ENCODE results near the gene TTC19. TPM values are rescaled to one million over a fixed set of nuclear protein-coding genes. Genes with fewer than 3 reads are reported as not detected.

TTC19 gene
- polyA plus RNA-seq, 1 donor (not counting 4 experiments of a cell fraction or from before 2014, with no cell fraction given): 14.3 TPM

DNA sequence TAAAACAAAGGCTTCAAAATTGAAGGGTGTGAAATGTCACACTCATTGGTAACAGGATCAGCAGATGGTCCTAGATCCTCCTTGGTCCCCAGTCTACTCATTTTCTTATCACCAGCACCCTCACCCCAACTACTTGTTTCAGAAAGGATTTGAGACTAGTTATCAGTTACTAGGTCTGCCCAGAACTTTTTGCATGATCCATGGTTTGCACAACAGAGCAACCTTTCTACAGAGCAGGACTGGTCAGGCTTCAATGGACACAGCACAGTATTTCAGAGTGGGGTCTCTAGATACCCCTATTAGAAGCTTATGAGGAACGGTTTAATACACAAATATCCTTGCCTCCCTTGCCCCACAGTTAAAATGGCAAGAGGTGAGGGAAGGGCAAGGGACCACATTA is 25.6 kb downstream of the TTC19 start:
- Histone ChIP-seq H3K4me1 (ENCODE audit: control insufficient read depth, extremely low read depth, insufficient read depth, low read length) (peaks cover 22% of the 10 kb centered on the region), H3K9me3 (ENCODE audit: control insufficient read depth, low read depth, low read length) (no peaks in the 10 kb centered on the region), H4K20me1 (ENCODE audit: control insufficient read depth, extremely low read depth, insufficient read depth, low read length) (no peaks in the 10 kb centered on the region), H3K27ac (ENCODE audit: control insufficient read depth, insufficient read depth, low read length) (no peak overlapping the region), H3K36me3 (ENCODE audit: control insufficient read depth in 2 of 2, extremely low read depth in 1 of 2, insufficient read depth in 2 of 2, low read length in 2 of 2) (peaks cover 30 to 35% of the 10 kb centered on the region in 2 experiments), H3K4me2 (ENCODE audit: control insufficient read depth, extremely low read depth, insufficient read depth, low read depth, low read length) (no peak overlapping the region), H3K9me1 (ENCODE audit: control insufficient read depth, extremely low read depth, insufficient read depth, low read length) (no peaks in the 10 kb centered on the region), H3K79me2 (ENCODE audit: control insufficient read depth, insufficient read depth, low read length) (peaks cover 29% of the 10 kb centered on the region), H3K27me3 (ENCODE audit: control insufficient read depth, extremely low read depth, insufficient read depth, low read length) (no peaks in the 10 kb centered on the region), H2AFZ (ENCODE audit: control insufficient read depth, low read length) (no peak overlapping the region), H3K4me3 (ENCODE audit: control insufficient read depth in 2 of 3, extremely low read depth in 1 of 3, insufficient read depth in 2 of 3, low read depth in 1 of 3, low read length in 3 of 3) (no peak overlapping the region), H3K9ac (ENCODE audit: control insufficient read depth, extremely low read depth, insufficient read depth, low read length) (no peak overlapping the region)
- TF ChIP-seq, protein P1, sequence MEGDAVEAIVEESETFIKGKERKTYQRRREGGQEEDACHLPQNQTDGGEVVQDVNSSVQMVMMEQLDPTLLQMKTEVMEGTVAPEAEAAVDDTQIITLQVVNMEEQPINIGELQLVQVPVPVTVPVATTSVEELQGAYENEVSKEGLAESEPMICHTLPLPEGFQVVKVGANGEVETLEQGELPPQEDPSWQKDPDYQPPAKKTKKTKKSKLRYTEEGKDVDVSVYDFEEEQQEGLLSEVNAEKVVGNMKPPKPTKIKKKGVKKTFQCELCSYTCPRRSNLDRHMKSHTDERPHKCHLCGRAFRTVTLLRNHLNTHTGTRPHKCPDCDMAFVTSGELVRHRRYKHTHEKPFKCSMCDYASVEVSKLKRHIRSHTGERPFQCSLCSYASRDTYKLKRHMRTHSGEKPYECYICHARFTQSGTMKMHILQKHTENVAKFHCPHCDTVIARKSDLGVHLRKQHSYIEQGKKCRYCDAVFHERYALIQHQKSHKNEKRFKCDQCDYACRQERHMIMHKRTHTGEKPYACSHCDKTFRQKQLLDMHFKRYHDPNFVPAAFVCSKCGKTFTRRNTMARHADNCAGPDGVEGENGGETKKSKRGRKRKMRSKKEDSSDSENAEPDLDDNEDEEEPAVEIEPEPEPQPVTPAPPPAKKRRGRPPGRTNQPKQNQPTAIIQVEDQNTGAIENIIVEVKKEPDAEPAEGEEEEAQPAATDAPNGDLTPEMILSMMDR (optimal IDR thresholded peaks at IDR 0.05 in 1 of 3, IDR thresholded peaks at IDR 0.05 in 1 of 3, conservative IDR thresholded peaks at IDR 0.05 in 1 of 3; ENCODE audit: extremely low read depth in 1 of 3, insufficient read depth in 2 of 3, low read length in 3 of 3): no peak
- TF ChIP-seq EZH2 (IDR thresholded peaks at IDR 0.05; ENCODE audit: low read length): no peak
- FAIRE-seq (peak; percentile 5), DNase-seq (ENCODE audit: low read depth, low spot score) (no peak)
- dilution Hi-C loops (cut with MboI; ENCODE audit: extremely low pct_ligation_motif_present, low sequenced_read_pairs): no loop called here

GRCh38 chr17:16026895-16027294 is 27.3 kb downstream of the TTC19 start:
- DNase-seq (ENCODE audit: low read depth, low spot score): no peak
- H3K4me3 ChIP-seq (ENCODE audit: control insufficient read depth in 2 of 3, extremely low read depth in 1 of 3, insufficient read depth in 2 of 3, low read depth in 1 of 3, low read length in 3 of 3): no peak overlapping the region
- no peaks in the 10 kb centered on the region for H3K9me3 ChIP-seq (ENCODE audit: control insufficient read depth, low read depth, low read length)
- H4K20me1 ChIP-seq (ENCODE audit: control insufficient read depth, extremely low read depth, insufficient read depth, low read length): no peaks in the 10 kb centered on the region
- H3K36me3 ChIP-seq (ENCODE audit: control insufficient read depth in 2 of 2, extremely low read depth in 1 of 2, insufficient read depth in 2 of 2, low read length in 2 of 2): peaks cover 30 to 35% of the 10 kb centered on the region in 2 experiments
- peaks cover 22% of the 10 kb centered on the region for H3K4me1 ChIP-seq (ENCODE audit: control insufficient read depth, extremely low read depth, insufficient read depth, low read length)
- no peak overlapping the region for H2AFZ ChIP-seq (ENCODE audit: control insufficient read depth, low read length)
- H3K27me3 ChIP-seq (ENCODE audit: control insufficient read depth, extremely low read depth, insufficient read depth, low read length): no peaks in the 10 kb centered on the region
- peak; percentile 55 for FAIRE-seq
- TF ChIP-seq, protein P1 (optimal IDR thresholded peaks at IDR 0.05 in 1 of 3, IDR thresholded peaks at IDR 0.05 in 1 of 3, conservative IDR thresholded peaks at IDR 0.05 in 1 of 3; ENCODE audit: extremely low read depth in 1 of 3, insufficient read depth in 2 of 3, low read length in 3 of 3): no peak
- TF ChIP-seq EZH2 (IDR thresholded peaks at IDR 0.05; ENCODE audit: low read length): no peak
- H3K4me2 ChIP-seq (ENCODE audit: control insufficient read depth, extremely low read depth, insufficient read depth, low read depth, low read length): no peak overlapping the region
- no peaks in the 10 kb centered on the region for H3K9me1 ChIP-seq (ENCODE audit: control insufficient read depth, extremely low read depth, insufficient read depth, low read length)
- no peak overlapping the region for H3K9ac ChIP-seq (ENCODE audit: control insufficient read depth, extremely low read depth, insufficient read depth, low read length)
- dilution Hi-C loops (cut with MboI; ENCODE audit: extremely low pct_ligation_motif_present, low sequenced_read_pairs): no loop called here
- peaks cover 15% of the 10 kb centered on the region for H3K79me2 ChIP-seq (ENCODE audit: control insufficient read depth, insufficient read depth, low read length)
- peak overlapping the region; percentile 98 for H3K27ac ChIP-seq (ENCODE audit: control insufficient read depth, insufficient read depth, low read length)
